HCT116 (cell line): ENCODE measurements around the gene C4BPA. TPM values are rescaled to one million over a fixed set of nuclear protein-coding genes. Genes with fewer than 3 reads are reported as not detected.

Experiments
- ATAC-seq: fragments of 200-7000 bp; cut with Tn5 transposase; 2 replicates; pipeline ENCODE4 v1.9.1; 2020; ENCODE audit warnings: mild to moderate bottlenecking, moderate library complexity
- BruUV-seq: library from RNA; stranded (reverse); fragments of 400-500 nt; replicated peaks from 2 replicates; lab custom pipeline; 2021; lab: Mats Ljungman, UMichigan
- CTCF ChIA-PET: fragments of 300-600 bp; sonication (Branson Sonifier 250); formaldehyde crosslinking; loops from one replicate; lab custom pipeline; 2021; ENCODE audit warnings: antibody characterized with exemption; lab: Charles Lee
- POLR2A ChIA-PET: fragments of 300-600, 350-600 bp; sonication (Branson Sonifier 250); formaldehyde crosslinking; loops from one replicate; lab custom pipeline; 2021; ENCODE audit warnings: antibody characterized with exemption; lab: Charles Lee
- RAD21 ChIA-PET, 2 experiments: fragments of 300-600 bp; sonication (Branson Sonifier 250); formaldehyde crosslinking; loops; one replicate each; lab custom pipeline; 2023; ENCODE audit warnings: low total read pairs in 2 of 2; ENCODE audit not compliant: uncharacterized antibody in 2 of 2, unreplicated experiment in 2 of 2, low non-redundant PET in 1 of 2; lab: Charles Lee
- DNase-seq: peaks from one replicate; pipeline ENCODE4 v3.0.0-alpha.2; 2010; ENCODE audit warnings: low read depth, low spot score
- H2AFZ ChIP-seq: fragments of 200-600 bp; shearing (Covaris generic), sonication (generic); 2 replicates; pipeline ENCODE4 v1.6.1; 2017; ENCODE audit warnings: low read depth, mixed run types, mixed read lengths, antibody characterized with exemption, low read length; ENCODE audit not compliant: poor library complexity, severe bottlenecking
- H3K27ac ChIP-seq: 2 replicates; pipeline ENCODE4 v1.5.1; 2012; ENCODE audit warnings: low read depth, low read length
- H3K27me3 ChIP-seq: fragments of 200-600 bp; sonication (generic); 2 replicates; pipeline ENCODE4 v1.6.1; 2016; ENCODE audit warnings: mixed run types, low read length, mixed read lengths; ENCODE audit not compliant: insufficient read depth
- H3K36me3 ChIP-seq, 2 experiments: fragments of 200-500 bp in 1 of 2; fragments of 200-600 bp in 1 of 2; sonication (Bioruptor generic) in 1 of 2; sonication (generic) in 1 of 2; 2 replicates each; pipeline versions ENCODE4 v1.5.1 to v1.6.1; 2014 to 2016; ENCODE audit warnings: low read length in 2 of 2, inconsistent platforms in 1 of 2, mixed read lengths in 1 of 2, mixed run types in 1 of 2; ENCODE audit not compliant: insufficient read depth in 2 of 2, control insufficient read depth in 1 of 2
- H3K4me1 ChIP-seq, 2 experiments: fragments of 200-600 bp in 1 of 2; sonication (generic) in 1 of 2; 2 replicates each; pipeline versions ENCODE4 v1.5.1 to v1.6.1; 2012 to 2017; ENCODE audit warnings: low read length in 2 of 2, inconsistent platforms in 1 of 2, mild to moderate bottlenecking in 1 of 2, mixed read lengths in 1 of 2, mixed run types in 1 of 2, moderate library complexity in 1 of 2; ENCODE audit not compliant: insufficient read depth in 2 of 2, control insufficient read depth in 1 of 2
- H3K4me2 ChIP-seq: fragments of 200-600 bp; sonication (generic); 2 replicates; pipeline ENCODE4 v1.6.1; 2017; ENCODE audit warnings: mixed run types, low read length, mixed read lengths
- H3K4me3 ChIP-seq, 2 experiments: fragments of 200-600 bp in 1 of 2; sonication (generic) in 1 of 2; replicated peaks in 1 of 2; 2 replicates each; pipeline ENCODE4 v1.5.1; 2011 to 2016; ENCODE audit warnings: low read length in 2 of 2, control low read depth in 1 of 2, low read depth in 1 of 2, mild to moderate bottlenecking in 1 of 2, mixed read lengths in 1 of 2, mixed run types in 1 of 2
- H3K79me2 ChIP-seq: fragments of 200-600 bp; sonication (generic); 2 replicates; pipeline ENCODE4 v1.6.1; 2017; ENCODE audit warnings: mild to moderate bottlenecking, mixed run types, low read length, moderate library complexity, mixed read lengths; ENCODE audit not compliant: insufficient read depth
- H3K9ac ChIP-seq: fragments of 200-600 bp; sonication (generic); 2 replicates; pipeline ENCODE4 v1.6.1; 2016; ENCODE audit warnings: low read length, mixed read lengths
- H3K9me2 ChIP-seq: fragments of 200-600 bp; sonication (generic), shearing (Covaris generic); 2 replicates; pipeline ENCODE4 v1.6.1; 2017; ENCODE audit warnings: mixed run types, mild to moderate bottlenecking, moderate library complexity; ENCODE audit not compliant: insufficient read depth
- H3K9me3 ChIP-seq, 2 experiments: fragments of 200-500 bp in 1 of 2; fragments of 200-600 bp in 1 of 2; sonication (Bioruptor generic) in 1 of 2; sonication (generic) in 1 of 2; 2 replicates each; pipeline ENCODE4 v1.6.1; 2014 to 2017; ENCODE audit warnings: low read length in 2 of 2, mixed read lengths in 2 of 2, inconsistent platforms in 1 of 2, low read depth in 1 of 2, mild to moderate bottlenecking in 1 of 2, mixed run types in 1 of 2, moderate library complexity in 1 of 2; ENCODE audit not compliant: control insufficient read depth in 1 of 2, insufficient read depth in 1 of 2
- H4K20me1 ChIP-seq: fragments of 200-600 bp; sonication (generic), shearing (Covaris generic); 2 replicates; pipeline ENCODE4 v1.6.1; 2017; ENCODE audit warnings: mixed run types, mild to moderate bottlenecking, moderate library complexity; ENCODE audit not compliant: insufficient read depth
- ATF3 ChIP-seq: IDR thresholded peaks from 2 replicates; pipeline ENCODE4 v1.6.1; 2012
- CEBPB ChIP-seq: IDR thresholded peaks from 2 replicates; pipeline ENCODE4 v1.6.1; 2012; ENCODE audit warnings: low read depth
- CTCF ChIP-seq, 3 experiments: fragments of 200-600 bp in 1 of 3; sonication (generic) in 1 of 3; IDR thresholded peaks in 2 of 3; conservative IDR thresholded peaks in 1 of 3; 2 replicates each; pipeline ENCODE4 v1.5.1; 2012 to 2017; ENCODE audit warnings: low read depth in 2 of 3, low read length in 2 of 3, antibody characterized with exemption in 1 of 3, borderline replicate concordance in 1 of 3, control low read depth in 1 of 3, mild to moderate bottlenecking in 1 of 3, mixed read lengths in 1 of 3, mixed run types in 1 of 3, moderate library complexity in 1 of 3; ENCODE audit not compliant: insufficient read depth in 1 of 3
- EGR1 ChIP-seq: IDR thresholded peaks from 2 replicates; pipeline ENCODE4 v1.6.1; 2012; ENCODE audit warnings: low read depth
- ELF1 ChIP-seq: IDR thresholded peaks from 2 replicates; pipeline ENCODE4 v1.6.1; 2012; ENCODE audit warnings: low read depth, borderline replicate concordance
- EZH2phosphoT487 ChIP-seq: fragments of 200-600 bp; IDR thresholded peaks from 2 replicates; pipeline ENCODE4 v1.6.1; 2018; ENCODE audit warnings: antibody characterized with exemption, borderline replicate concordance
- FOSL1 ChIP-seq: IDR thresholded peaks from 2 replicates; pipeline ENCODE4 v1.6.1; 2012; ENCODE audit warnings: low read depth
- MAX ChIP-seq: IDR thresholded peaks from 2 replicates; pipeline ENCODE4 v1.6.1; 2012
- POLR2AphosphoS5 ChIP-seq: IDR thresholded peaks from 2 replicates; pipeline ENCODE4 v1.6.1; 2011; ENCODE audit warnings: mild to moderate bottlenecking, low read depth, low read length, moderate library complexity
- REST ChIP-seq: IDR thresholded peaks from 2 replicates; pipeline ENCODE4 v1.6.1; 2012; ENCODE audit warnings: low read depth
- SRF ChIP-seq: IDR thresholded peaks from 2 replicates; pipeline ENCODE4 v1.6.1; 2012; ENCODE audit warnings: low read depth
- TCF7L2 ChIP-seq: IDR thresholded peaks from 2 replicates; pipeline ENCODE4 v1.7.0; 2011; ENCODE audit warnings: borderline replicate concordance, inconsistent platforms; ENCODE audit not compliant: insufficient read depth, insufficient read length; ENCODE audit errors: extremely low read depth
- YY1 ChIP-seq: IDR thresholded peaks from 2 replicates; pipeline ENCODE4 v1.6.1; 2011; ENCODE audit warnings: low read length, low read depth, moderate library complexity, mild to moderate bottlenecking; ENCODE audit not compliant: insufficient replicate concordance; ENCODE audit errors: extremely low read depth
- ZNF274 ChIP-seq: fragments of 200-500 bp; sonication (Bioruptor generic); IDR thresholded peaks from 2 replicates; pipeline ENCODE4 v1.6.1; 2014; ENCODE audit warnings: mild to moderate bottlenecking, low read depth, low read length, inconsistent platforms
- intact Hi-C: fragments of 100-400 bp; cut with micrococcal nuclease; formaldehyde crosslinking; loops from 2 replicates; pipeline ENCODE4 v1.10.0; 2022
- total RNA-seq: library from RNA; stranded (reverse); gene quantifications from one replicate; pipeline ENCODE4 v1.2.1, GENCODE V29; 2021; ENCODE audit not compliant: unreplicated experiment

The C4BPA gene
- total RNA-seq, 1 experiment from 2014 or later = 0.32 TPM

GRCh38 chr1:207077470-207078377 lies 26.3 kb upstream of the C4BPA start (continued):
- TF ChIP-seq TCF7L2 (no peak), EZH2phosphoT487 (no peak), SRF (no peak), YY1 (peak; percentile 21)

GRCh38 chr1:207078578-207079132 lies 25.4 kb upstream of the C4BPA start:
- BruUV-seq = no TSS peak
- CTCF ChIA-PET = no interaction called here
- Histone ChIP-seq H3K27ac (no peak overlapping the region), H3K4me3 (no peak overlapping the region), H3K9me2 (no peaks in the 10 kb centered on the region), H4K20me1 (no peaks in the 10 kb centered on the region), H3K4me2 (no peak overlapping the region), H3K4me1 (no peaks in the 10 kb centered on the region), H3K27me3 (0 out of 2 replicates have a peak, but pooled peaks cover under 1% of the 10 kb centered on the region), H3K9me3 (no peaks in the 10 kb centered on the region), H3K36me3 (no peaks in the 10 kb centered on the region), H3K79me2 (no peaks in the 10 kb centered on the region), H2AFZ (no peak overlapping the region), H3K9ac (no peak overlapping the region)
- DNase-seq (no peak), ATAC-seq (no peak)
- POLR2A ChIA-PET = no interaction called here
- intact Hi-C loops = loop anchor here (1.0 to 5.0 kb wide), 3 partner anchors 96 to 351 kb away; no protein-coding TSS in a partner anchor
- RAD21 ChIA-PET = no interaction called here
- TF ChIP-seq EZH2phosphoT487 (no peak), CEBPB (no peak), FOSL1 (no peak), EGR1 (no peak), REST (no peak), MAX (no peak), ZNF274 (no peak), SRF (no peak), ATF3 (no peak), CTCF (IDR thresholded peaks at IDR 0.05 in 2 of 3, conservative IDR thresholded peaks at IDR 0.05 in 1 of 3; ENCODE audit: borderline replicate concordance in 1 of 3, insufficient read depth in 1 of 3, low read depth in 2 of 3, low read length in 2 of 3) (no peak), POLR2AphosphoS5 (no peak), ELF1 (no peak), TCF7L2 (no peak)
